Psoas muscle (tissue), 8 donors: ENCODE data around the gene ARFRP1. TPM values are rescaled to one million over a fixed set of nuclear protein-coding genes. Genes with fewer than 3 reads are reported as not detected.

Experiments used
- ATAC-seq, 4 donors: fragments of 200-7000 bp; cut with Tn5 transposase; one replicate each; pipeline ENCODE4 v1.9.1; 2020; ENCODE audit warnings: moderate library complexity in 3 of 4, mild to moderate bottlenecking in 2 of 4
- DNase-seq, 2 donors: peaks; one replicate each; pipeline ENCODE4 v3.0.0-alpha.2; 2020
- H3K27ac ChIP-seq: fragments of 200-600 bp; one replicate; pipeline ENCODE4 v1.8.0; 2022
- H3K27me3 ChIP-seq, 3 donors: fragments of 200-600 bp in 1 of 3; one replicate each; pipeline versions ENCODE4 v1.6.1 to v1.8.0; 2013 to 2022; ENCODE audit warnings: low read length in 2 of 3, mild to moderate bottlenecking in 2 of 3, moderate library complexity in 1 of 3; ENCODE audit not compliant: insufficient read depth in 3 of 3
- H3K36me3 ChIP-seq, 2 donors: fragments of 200-600 bp in 1 of 2; one replicate each; pipeline versions ENCODE4 v1.6.1 to v1.8.0; 2013 to 2022; ENCODE audit warnings: low read depth in 1 of 2, mild to moderate bottlenecking in 1 of 2, moderate library complexity in 1 of 2; ENCODE audit not compliant: insufficient read depth in 1 of 2
- H3K4me1 ChIP-seq: fragments of 200-600 bp; one replicate; pipeline ENCODE4 v1.8.0; 2022
- H3K4me3 ChIP-seq: fragments of 200-600 bp; one replicate; pipeline ENCODE4 v1.8.0; 2022; ENCODE audit warnings: mild to moderate bottlenecking
- H3K9me3 ChIP-seq: fragments of 200-600 bp; one replicate; pipeline ENCODE4 v1.8.0; 2022
- WGBS, 3 donors: extraction: QIAGEN DNeasy Blood & Tissue Kit; methylation state at CpG; one replicate each; pipeline versions ENCODE4 v1.1.6 to v1.1.7; 2013; 5-methylcytosine and 5-hydroxymethylcytosine counted together
- intact Hi-C, 2 donors: fragments of 100-400 bp; cut with DNase I; formaldehyde crosslinking; loops; one replicate each; pipeline versions ENCODE4 v1.11.0 to v1.14.2; 2022
- polyA plus RNA-seq, 3 donors: library from polyadenylated mRNA; stranded (reverse); fragments of 200-250 nt; gene quantifications; one replicate each; pipeline ENCODE4 v1.2.3, GENCODE V29; 2013
- total RNA-seq, 4 donors: library from RNA; stranded (reverse); fragmentation: NEBNext Ultra II Directional in 2 of 4; extraction: Animal tissue kit (Norgen Biotek cat#: 25700) in 2 of 4; gene quantifications; one replicate each; pipeline versions ENCODE4 v1.2.1 to v1.2.4, GENCODE V29; 2021 to 2023
- TF ChIP-seq, protein P1 (sequence below): fragments of 200-600 bp; IDR thresholded peaks from one replicate; pipeline ENCODE4 v1.8.0; 2022; ENCODE audit warnings: antibody characterized with exemption
- donor health status: healthy with polysubstance abuse.
- donor health status: DM: no; HTN: no; CAD: no; lungs with moderate emphysema.
- donor health status: Bipolar disorder and iron deficiency.
- donor health status: healthy.
- donor health status: DM: yes; HTN: yes; CAD: no.
- donor health status: DM: no; HTN: no; CAD: no.
- donor health status: DM: no; HTN: no; CAD: no.
- donor health status: DM: yes; HTN: yes; CAD: no.

ARFRP1 gene
- total and polyA plus RNA-seq, 7 donors, result 22.9 to 74.0 (median 32.5) TPM

- 89 to 92% (median 90%) methylated on average over 14 to 16 of the region's 16 CpGs for WGBS, 3 donors
- Histone ChIP-seq H3K9me3 (no peaks in the 10 kb centered on the region), H3K4me1 (no peaks in the 10 kb centered on the region), H3K27ac (no peak overlapping the region), H3K4me3 (no peak overlapping the region), H3K27me3 (no peaks in the 10 kb centered on the region), H3K36me3 (peaks cover 0 to 3% of the 10 kb centered on the region in 2 donors)
- peak in 1 of 2 donors; percentile 57 for DNase-seq
- TF ChIP-seq, protein P1, sequence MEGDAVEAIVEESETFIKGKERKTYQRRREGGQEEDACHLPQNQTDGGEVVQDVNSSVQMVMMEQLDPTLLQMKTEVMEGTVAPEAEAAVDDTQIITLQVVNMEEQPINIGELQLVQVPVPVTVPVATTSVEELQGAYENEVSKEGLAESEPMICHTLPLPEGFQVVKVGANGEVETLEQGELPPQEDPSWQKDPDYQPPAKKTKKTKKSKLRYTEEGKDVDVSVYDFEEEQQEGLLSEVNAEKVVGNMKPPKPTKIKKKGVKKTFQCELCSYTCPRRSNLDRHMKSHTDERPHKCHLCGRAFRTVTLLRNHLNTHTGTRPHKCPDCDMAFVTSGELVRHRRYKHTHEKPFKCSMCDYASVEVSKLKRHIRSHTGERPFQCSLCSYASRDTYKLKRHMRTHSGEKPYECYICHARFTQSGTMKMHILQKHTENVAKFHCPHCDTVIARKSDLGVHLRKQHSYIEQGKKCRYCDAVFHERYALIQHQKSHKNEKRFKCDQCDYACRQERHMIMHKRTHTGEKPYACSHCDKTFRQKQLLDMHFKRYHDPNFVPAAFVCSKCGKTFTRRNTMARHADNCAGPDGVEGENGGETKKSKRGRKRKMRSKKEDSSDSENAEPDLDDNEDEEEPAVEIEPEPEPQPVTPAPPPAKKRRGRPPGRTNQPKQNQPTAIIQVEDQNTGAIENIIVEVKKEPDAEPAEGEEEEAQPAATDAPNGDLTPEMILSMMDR, result no peak
- intact Hi-C loops, result no loop called here
- no peak for ATAC-seq
Measured at GRCh38 chr20:63749597-63750508, 42.1 kb upstream of the ARFRP1 start.

DNA sequence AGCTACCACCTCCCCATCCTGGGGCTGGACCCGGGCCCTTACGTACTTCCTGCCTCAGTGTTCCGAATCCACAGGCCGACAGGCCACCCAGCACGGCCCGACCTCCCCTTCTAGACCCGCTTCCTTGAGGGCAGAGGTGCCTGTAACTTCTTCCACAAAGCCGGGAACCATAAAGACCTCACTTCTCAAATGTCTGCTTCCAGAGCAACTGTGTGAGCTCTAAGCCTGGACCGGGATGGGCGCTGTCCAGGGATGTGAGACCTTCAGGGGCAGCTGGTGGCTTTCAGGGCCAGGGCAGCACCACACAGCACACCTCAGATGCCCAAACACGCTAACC is 41.1 kb upstream of the ARFRP1 start:
- intact Hi-C loops, result no loop called here
- DNase-seq (peak in 1 of 2 donors; percentile 51), ATAC-seq (no peak)
- H3K27me3 ChIP-seq, result no peaks in the 10 kb centered on the region
- H3K27ac ChIP-seq, result no peak overlapping the region
- TF ChIP-seq, protein P1, result no peak
- no peak overlapping the region for H3K4me3 ChIP-seq
- no peaks in the 10 kb centered on the region for H3K4me1 ChIP-seq
- peaks cover 0 to 3% of the 10 kb centered on the region in 2 donors for H3K36me3 ChIP-seq
- WGBS, 3 donors, result 88 to 90% (median 89%) methylated on average over 11 of the region's 11 CpGs
- no peaks in the 10 kb centered on the region for H3K9me3 ChIP-seq

- WGBS, 3 donors, result 75 to 89% (median 77%) methylated on average over 19 to 20 of the region's 20 CpGs
- no peak overlapping the region for H3K27ac ChIP-seq
- DNase-seq, result peak in 1 of 2 donors; percentile 54
- TF ChIP-seq, protein P1, result no peak
- no peak overlapping the region for H3K4me3 ChIP-seq
- intact Hi-C loops, result no loop called here
- no peaks in the 10 kb centered on the region for H3K9me3 ChIP-seq
- H3K4me1 ChIP-seq, result no peaks in the 10 kb centered on the region
- peaks cover 0 to 9% of the 10 kb centered on the region in 2 donors for H3K36me3 ChIP-seq
- no peaks in the 10 kb centered on the region for H3K27me3 ChIP-seq
- no peak for ATAC-seq
Measured at GRCh38 chr20:63748070-63748933, 40.5 kb upstream of the ARFRP1 start.

GRCh38 chr20:63747622-63748069 is 39.9 kb upstream of the ARFRP1 start:
- Histone ChIP-seq H3K36me3 (peaks cover 0 to 16% of the 10 kb centered on the region in 2 donors), H3K4me3 (no peak overlapping the region), H3K27ac (no peak overlapping the region), H3K9me3 (no peaks in the 10 kb centered on the region), H3K27me3 (no peaks in the 10 kb centered on the region), H3K4me1 (no peaks in the 10 kb centered on the region)
- 77 to 79% (median 77%) methylated on average over 10 to 13 of the region's 13 CpGs for WGBS, 3 donors
- intact Hi-C loops, result no loop called here
- peak in 1 of 4 donors; percentile 6 for ATAC-seq
- DNase-seq, result peak in 1 of 2 donors; percentile 46
- TF ChIP-seq, protein P1, result no peak
